Measurements from ENCODE around the gene NDUFB2.
"Not testable (repeated sequence)": the region's sequence is repeated elsewhere in the genome, so short reads cannot be mapped to it uniquely, and the experiment has no call there.

NDUFB2 gene

DNA sequence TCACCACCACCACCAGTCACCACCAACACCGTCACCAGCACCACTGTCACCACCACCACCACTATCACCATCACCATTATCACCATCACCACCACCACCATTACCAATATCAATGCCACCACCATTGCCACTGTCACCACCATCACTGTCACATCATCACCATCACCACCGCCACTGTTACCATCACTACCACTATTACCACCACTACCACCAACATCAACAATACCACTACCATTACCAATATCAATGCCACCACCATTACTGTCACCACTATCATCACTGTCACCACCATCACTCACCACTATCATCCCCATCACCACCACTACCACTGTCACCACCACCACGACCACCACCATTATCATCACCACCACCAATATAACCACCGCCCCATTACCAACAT is 41.8 kb upstream of the NDUFB2 start:
- no peak overlapping the region for H3K27ac ChIP-seq
- TF ChIP-seq, protein P1, sequence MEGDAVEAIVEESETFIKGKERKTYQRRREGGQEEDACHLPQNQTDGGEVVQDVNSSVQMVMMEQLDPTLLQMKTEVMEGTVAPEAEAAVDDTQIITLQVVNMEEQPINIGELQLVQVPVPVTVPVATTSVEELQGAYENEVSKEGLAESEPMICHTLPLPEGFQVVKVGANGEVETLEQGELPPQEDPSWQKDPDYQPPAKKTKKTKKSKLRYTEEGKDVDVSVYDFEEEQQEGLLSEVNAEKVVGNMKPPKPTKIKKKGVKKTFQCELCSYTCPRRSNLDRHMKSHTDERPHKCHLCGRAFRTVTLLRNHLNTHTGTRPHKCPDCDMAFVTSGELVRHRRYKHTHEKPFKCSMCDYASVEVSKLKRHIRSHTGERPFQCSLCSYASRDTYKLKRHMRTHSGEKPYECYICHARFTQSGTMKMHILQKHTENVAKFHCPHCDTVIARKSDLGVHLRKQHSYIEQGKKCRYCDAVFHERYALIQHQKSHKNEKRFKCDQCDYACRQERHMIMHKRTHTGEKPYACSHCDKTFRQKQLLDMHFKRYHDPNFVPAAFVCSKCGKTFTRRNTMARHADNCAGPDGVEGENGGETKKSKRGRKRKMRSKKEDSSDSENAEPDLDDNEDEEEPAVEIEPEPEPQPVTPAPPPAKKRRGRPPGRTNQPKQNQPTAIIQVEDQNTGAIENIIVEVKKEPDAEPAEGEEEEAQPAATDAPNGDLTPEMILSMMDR (IDR thresholded peaks at IDR 0.05), result no peak
- no peak for TF ChIP-seq ZFX (IDR thresholded peaks at IDR 0.05; ENCODE audit: borderline replicate concordance)

DNA sequence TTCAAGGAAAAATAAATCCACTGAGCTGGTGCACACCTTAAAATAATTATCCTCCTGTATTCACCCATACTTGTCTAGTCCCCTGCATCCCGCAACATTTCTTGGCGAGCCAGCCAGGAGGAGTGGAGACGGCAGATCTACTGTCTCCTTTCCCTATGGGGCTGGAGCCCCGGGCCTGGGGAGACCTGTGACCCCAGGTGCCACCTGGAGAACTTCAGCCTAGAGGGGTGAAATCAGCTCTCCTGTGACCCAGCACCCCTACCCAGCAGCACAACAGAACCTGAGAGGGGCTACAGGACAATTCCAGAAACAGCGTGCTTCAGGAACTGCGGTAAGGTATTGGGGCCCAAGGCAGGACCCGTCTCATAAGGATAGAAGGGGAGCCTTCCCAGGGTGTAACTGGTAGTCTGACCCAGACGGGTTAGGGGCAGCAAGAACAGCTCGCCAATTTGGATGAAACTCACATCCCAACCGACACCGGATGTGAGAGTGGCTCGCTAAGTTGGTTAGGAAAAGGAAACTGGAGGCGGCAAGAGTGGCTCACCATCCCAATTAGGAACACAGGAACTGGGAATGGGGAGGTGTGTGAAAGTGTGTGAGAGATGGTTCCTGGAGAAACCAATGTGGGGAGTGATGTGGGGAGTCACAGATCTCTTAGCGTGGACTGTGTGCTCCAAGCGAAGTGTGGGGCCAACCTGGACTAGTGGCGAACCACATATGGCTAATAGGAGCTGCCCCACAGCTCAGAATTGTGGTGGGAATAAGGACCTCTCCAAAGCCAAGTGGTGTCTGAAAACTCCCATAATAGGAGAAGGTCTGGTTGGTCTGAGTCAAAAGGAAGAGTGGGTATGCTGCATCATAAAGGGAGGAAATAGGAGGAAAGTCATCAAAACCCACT is 40.7 kb upstream of the NDUFB2 start:
- TF ChIP-seq ZFX (IDR thresholded peaks at IDR 0.05; ENCODE audit: borderline replicate concordance), result no peak
- TF ChIP-seq, protein P1 (IDR thresholded peaks at IDR 0.05), result no peak

DNA sequence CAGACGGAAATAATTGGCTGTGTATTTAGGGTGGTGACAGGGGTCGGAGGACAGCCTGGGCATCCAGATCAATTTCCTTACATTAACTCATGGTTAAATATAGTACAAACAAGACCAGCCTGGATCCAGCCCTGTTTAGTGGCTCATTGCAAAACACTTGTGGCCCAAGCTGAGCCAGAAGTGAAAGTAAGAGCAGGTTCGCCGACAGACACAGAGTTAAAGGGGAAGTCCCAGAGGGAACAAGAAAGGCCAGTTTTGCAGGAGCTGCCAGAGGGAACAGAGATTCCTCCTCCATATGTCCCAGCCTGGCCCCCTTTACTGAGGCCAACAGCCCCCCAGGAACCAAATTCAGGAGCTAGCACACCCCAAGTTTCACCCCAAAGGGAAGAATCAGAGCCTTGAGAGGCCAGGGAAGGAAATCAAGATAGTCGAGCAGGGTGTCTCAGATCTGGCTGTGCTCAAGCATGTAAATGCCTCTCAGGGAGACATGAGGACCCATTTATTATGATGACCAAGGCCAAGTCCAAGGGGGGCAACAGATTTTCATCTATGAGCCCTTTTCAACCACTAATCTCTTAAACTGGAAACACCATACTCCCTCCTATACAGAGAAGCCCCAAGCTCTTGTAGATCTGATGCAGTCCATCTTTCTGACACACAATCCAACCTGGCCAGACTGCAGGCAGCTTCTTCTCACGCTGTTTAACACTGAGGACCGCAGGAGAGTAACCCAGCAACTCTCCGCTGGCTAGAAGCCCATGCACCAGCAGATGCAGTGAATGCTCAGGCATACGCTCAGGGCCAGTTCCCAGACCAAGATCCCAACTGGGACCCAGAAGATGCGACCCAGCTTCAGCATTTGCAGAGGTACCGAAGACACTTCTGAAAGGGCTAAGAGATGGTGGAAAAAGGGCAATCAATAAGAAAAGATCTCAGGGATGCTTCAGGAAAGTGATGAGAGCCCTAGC is 39.7 kb upstream of the NDUFB2 start:
- H3K27ac ChIP-seq, result no peak overlapping the region

More for the DNA sequence above, 40.7 kb upstream of the NDUFB2 start:
- no peak overlapping the region for H3K27ac ChIP-seq

DNA sequence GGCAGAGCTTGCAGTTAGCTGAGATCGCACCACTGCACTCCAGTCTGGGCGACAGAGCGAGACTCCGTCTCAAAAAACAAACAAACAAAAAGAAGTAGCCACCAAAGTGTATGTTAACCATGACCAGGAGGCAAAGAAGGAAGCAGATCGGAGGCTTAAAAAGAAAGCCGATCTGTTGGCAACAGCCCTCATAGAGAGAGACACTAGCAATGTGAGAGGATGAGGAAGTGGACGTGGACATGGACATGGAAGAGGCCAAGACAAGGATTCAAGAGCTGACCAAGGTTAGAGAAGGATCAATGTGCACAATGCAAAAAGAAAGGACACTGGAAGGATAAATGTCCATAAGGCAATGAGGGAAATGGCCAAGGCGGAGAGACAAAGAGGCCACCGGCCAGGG is 38.6 kb upstream of the NDUFB2 start:
- H3K27ac ChIP-seq, result no peak overlapping the region
- no peak for TF ChIP-seq ZFX (IDR thresholded peaks at IDR 0.05; ENCODE audit: borderline replicate concordance)
- TF ChIP-seq, protein P1 (IDR thresholded peaks at IDR 0.05), result no peak

More for the DNA sequence above, 39.7 kb upstream of the NDUFB2 start:
- TF ChIP-seq ZFX (IDR thresholded peaks at IDR 0.05; ENCODE audit: borderline replicate concordance), result no peak

DNA sequence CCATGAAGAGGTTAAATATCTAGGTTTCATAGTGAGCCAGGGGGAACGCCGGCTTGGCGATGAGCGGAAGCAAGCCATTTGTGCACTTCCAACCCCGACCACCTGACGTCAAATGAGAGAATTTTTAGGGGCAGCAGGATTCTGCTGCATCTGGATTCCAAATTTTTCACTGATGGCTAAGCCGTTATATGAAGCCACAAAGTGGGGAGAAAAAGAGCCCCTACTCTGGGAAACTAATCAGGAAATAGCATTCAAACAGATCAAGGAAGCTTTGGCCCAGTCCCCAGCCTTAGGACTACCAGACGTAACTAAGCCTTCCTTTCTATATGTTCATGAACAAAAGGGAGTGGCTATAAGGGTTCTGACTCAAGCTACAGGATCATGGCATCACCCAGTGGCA is 36.7 kb upstream of the NDUFB2 start:
- TF ChIP-seq, protein P1 (IDR thresholded peaks at IDR 0.05), result no peak
- no peak for TF ChIP-seq ZFX (IDR thresholded peaks at IDR 0.05; ENCODE audit: borderline replicate concordance)

DNA sequence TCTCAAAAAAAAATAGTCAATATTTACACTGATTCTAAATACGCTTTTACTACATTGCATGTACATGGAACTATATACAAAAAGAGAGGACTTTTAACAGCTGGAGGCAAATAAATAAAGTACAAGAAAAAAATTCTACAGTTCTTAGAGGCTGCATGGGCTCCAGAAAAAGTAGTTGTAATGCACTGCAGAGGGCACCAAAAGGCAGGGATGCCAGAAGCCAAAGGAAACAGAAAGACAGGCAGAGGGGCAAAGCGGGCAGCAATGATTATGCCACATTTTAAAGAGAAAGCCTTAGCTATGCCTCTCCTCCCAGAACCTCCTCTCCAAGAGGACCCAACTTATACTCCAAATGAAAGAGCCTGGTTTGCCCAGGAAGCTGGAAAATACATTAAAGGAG is 35.4 kb upstream of the NDUFB2 start:
- TF ChIP-seq, protein P1 (IDR thresholded peaks at IDR 0.05), result peak; percentile 43
- TF ChIP-seq ZFX (IDR thresholded peaks at IDR 0.05; ENCODE audit: borderline replicate concordance), result no peak
- no peak overlapping the region for H3K27ac ChIP-seq

More for the DNA sequence above, 36.7 kb upstream of the NDUFB2 start:
- H3K27ac ChIP-seq, result no peak overlapping the region

DNA sequence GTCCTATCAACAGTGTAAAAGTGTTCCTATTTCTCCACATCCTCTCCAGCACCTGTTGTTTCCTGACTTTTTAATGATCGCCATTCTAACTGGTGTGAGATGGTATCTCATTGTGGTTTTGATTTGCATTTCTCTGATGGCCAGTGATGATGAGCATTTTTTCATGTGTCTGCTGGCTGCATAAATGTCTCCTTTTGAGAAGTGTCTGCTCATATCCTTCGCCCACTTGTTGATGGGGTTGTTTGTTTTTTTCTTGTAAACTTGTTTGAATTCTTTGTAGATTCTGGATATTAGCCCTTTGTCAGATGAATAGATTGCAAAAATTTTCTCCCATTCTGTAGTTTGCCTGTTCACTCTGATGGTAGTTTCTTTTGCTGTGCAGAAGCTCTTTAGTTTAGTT is 33.6 kb upstream of the NDUFB2 start:
- H3K27ac ChIP-seq, result not testable (repeated sequence)

DNA sequence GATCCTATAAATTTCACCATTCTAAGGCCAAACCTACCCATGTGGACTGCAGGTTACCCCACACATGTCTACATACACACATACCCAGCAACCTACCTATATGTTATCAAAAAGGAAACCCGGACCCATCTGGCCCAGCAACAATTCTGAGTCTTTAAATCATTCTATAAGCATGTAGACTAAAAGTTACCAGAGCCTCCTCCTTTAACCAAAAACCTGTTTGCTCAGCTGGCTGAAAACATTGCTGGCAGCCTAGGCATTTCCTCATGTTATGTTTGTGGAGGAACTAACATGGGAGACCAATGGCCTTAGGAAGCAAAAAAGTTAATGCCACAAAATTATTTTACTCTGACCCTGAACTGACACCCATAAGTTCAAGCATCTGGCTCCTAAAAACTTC is 29.0 kb upstream of the NDUFB2 start:
- no peak overlapping the region for H3K27ac ChIP-seq
- TF ChIP-seq, protein P1 (IDR thresholded peaks at IDR 0.05), result no peak
- TF ChIP-seq ZFX (IDR thresholded peaks at IDR 0.05; ENCODE audit: borderline replicate concordance), result no peak
